NCI-H2196 treated with DMSO at 0.1 percent for 48 hours (cell line): ENCODE measurements around the gene SCGB3A1.

Experiments used
- DNase-seq: peaks from one replicate; lab custom pipeline; 2025; ENCODE audit not compliant: unreplicated experiment; lab: John Stamatoyannopoulos, UW

Gene SCGB3A1

GRCh38 chr5:180606215-180606785 lies 15.0 kb upstream of the SCGB3A1 start:
- no peak for DNase-seq

- DNase-seq = peak; percentile 64
Observed at GRCh38 chr5:180605554-180606214, 14.4 kb upstream of the SCGB3A1 start.

GRCh38 chr5:180604271-180604670 lies 13.0 kb upstream of the SCGB3A1 start:
- DNase-seq = no peak

GRCh38 chr5:180603076-180603594 lies 11.8 kb upstream of the SCGB3A1 start:
- DNase-seq = no peak

- DNase-seq = no peak
Observed at GRCh38 chr5:180602481-180603075, 11.3 kb upstream of the SCGB3A1 start.

- no peak for DNase-seq
Observed at GRCh38 chr5:180601591-180602480, 10.5 kb upstream of the SCGB3A1 start.

GRCh38 chr5:180600554-180601041 lies 9.3 kb upstream of the SCGB3A1 start:
- DNase-seq = no peak

- no peak for DNase-seq
Observed at GRCh38 chr5:180599981-180600553, 8.8 kb upstream of the SCGB3A1 start.

GRCh38 chr5:180599590-180599914 lies 8.3 kb upstream of the SCGB3A1 start:
- no peak for DNase-seq

- no peak for DNase-seq
Observed at GRCh38 chr5:180598797-180599589, 7.7 kb upstream of the SCGB3A1 start.

- no peak for DNase-seq
Observed at GRCh38 chr5:180598316-180598701, 7.0 kb upstream of the SCGB3A1 start.

GRCh38 chr5:180596668-180597231 lies 5.5 kb upstream of the SCGB3A1 start:
- DNase-seq = no peak

GRCh38 chr5:180596115-180596667 lies 4.9 kb upstream of the SCGB3A1 start:
- no peak for DNase-seq

- DNase-seq = no peak
Observed at GRCh38 chr5:180595381-180596114, 4.2 kb upstream of the SCGB3A1 start.

GRCh38 chr5:180595046-180595379 lies 3.7 kb upstream of the SCGB3A1 start:
- no peak for DNase-seq

- DNase-seq = no peak
Observed at GRCh38 chr5:180594311-180595045, 3.2 kb upstream of the SCGB3A1 start.

GRCh38 chr5:180593446-180594206 lies 2.3 kb upstream of the SCGB3A1 start:
- no peak for DNase-seq

- no peak for DNase-seq
Observed at GRCh38 chr5:180592176-180592575, 877 bp upstream of the SCGB3A1 start.
